H1 (cell line): ENCODE measurements around the gene ZNF318. TPM values are rescaled to one million over a fixed set of nuclear protein-coding genes. Genes with fewer than 3 reads are reported as not detected.

ENCODE experiments used
- CTCF ChIA-PET: fragments of 300-600 bp; sonication (Branson Sonifier 250); formaldehyde crosslinking; loops from one replicate; lab custom pipeline; 2021; ENCODE audit not compliant: partially characterized antibody; lab: Charles Lee
- POLR2A ChIA-PET: fragments of 300-600 bp; sonication (Branson Sonifier 250); formaldehyde crosslinking; loops from one replicate; lab custom pipeline; 2021; ENCODE audit warnings: inconsistent platforms; ENCODE audit not compliant: partially characterized antibody; lab: Charles Lee
- DNase-seq, 2 experiments: peaks; one replicate each; pipeline versions ENCODE4 v3.0.0 to v3.0.0-alpha.2; 2010 to 2022; ENCODE audit warnings: low spot score in 2 of 2, low read depth in 1 of 2, mixed read lengths in 1 of 2
- FAIRE-seq: peaks from 2 replicates; lab custom pipeline; 2011; peaks lifted over from hg19 to GRCh38; lab: Jason Lieb, UNC
- H2AFZ ChIP-seq: 2 replicates; pipeline ENCODE4 v1.8.1; 2012; ENCODE audit warnings: low read length, inconsistent platforms
- H2AK5ac ChIP-seq: 2 replicates; pipeline ENCODE4 v1.6.1; 2013; ENCODE audit warnings: low read depth, low read length
- H2BK120ac ChIP-seq: replicated peaks from 2 replicates; pipeline ENCODE3; 2013; ENCODE audit warnings: low read depth, low read length, inconsistent platforms
- H2BK12ac ChIP-seq: 2 replicates; pipeline ENCODE4 v1.6.1; 2013; ENCODE audit warnings: low read depth, low read length
- H2BK15ac ChIP-seq: 2 replicates; pipeline ENCODE4 v1.6.1; 2013; ENCODE audit warnings: low read length
- H2BK20ac ChIP-seq: 2 replicates; pipeline ENCODE4 v1.6.1; 2013; ENCODE audit warnings: low read length
- H2BK5ac ChIP-seq: 2 replicates; pipeline ENCODE4 v1.6.1; 2013; ENCODE audit warnings: low read depth, low read length
- H3K14ac ChIP-seq: 2 replicates; pipeline ENCODE4 v1.6.1; 2013; ENCODE audit warnings: inconsistent platforms; ENCODE audit not compliant: insufficient read length
- H3K18ac ChIP-seq: 2 replicates; pipeline ENCODE4 v1.6.1; 2013; ENCODE audit warnings: low read length; ENCODE audit errors: extremely low read depth
- H3K23ac ChIP-seq: 2 replicates; pipeline ENCODE4 v1.6.1; 2013; ENCODE audit warnings: inconsistent platforms; ENCODE audit not compliant: insufficient read length
- H3K23me2 ChIP-seq: 2 replicates; pipeline ENCODE4 v1.6.1; 2013; ENCODE audit warnings: low read depth, low read length
- H3K27ac ChIP-seq: 2 replicates; pipeline ENCODE4 v1.6.1; 2011; ENCODE audit warnings: low read depth, low read length, inconsistent platforms
- H3K27me3 ChIP-seq, 4 experiments: replicated peaks in 1 of 4; 1 replicate in 1 of 4; 2 replicates in 3 of 4; pipeline versions ENCODE4 v1.6.1 to v1.8.1; 2011 to 2013; ENCODE audit warnings: low read length in 3 of 4, mild to moderate bottlenecking in 3 of 4, inconsistent platforms in 2 of 4, mixed read lengths in 2 of 4, moderate library complexity in 1 of 4; ENCODE audit not compliant: control insufficient read depth in 3 of 4, insufficient read depth in 3 of 4; ENCODE audit errors: extremely low read depth in 1 of 4
- H3K36me3 ChIP-seq, 4 experiments: 2 replicates each; pipeline versions ENCODE4 v1.6.1 to v1.8.1; 2011 to 2013; ENCODE audit warnings: mild to moderate bottlenecking in 4 of 4, low read length in 3 of 4, moderate library complexity in 2 of 4, control low read depth in 1 of 4, inconsistent platforms in 1 of 4; ENCODE audit not compliant: insufficient read depth in 4 of 4, control insufficient read depth in 2 of 4
- H3K4ac ChIP-seq: replicated peaks from 2 replicates; pipeline ENCODE3; 2013; ENCODE audit warnings: low read length, low read depth, mixed read lengths, inconsistent platforms; ENCODE audit not compliant: insufficient read length
- H3K4me1 ChIP-seq, 4 experiments: replicated peaks in 1 of 4; 1 replicate in 1 of 4; 2 replicates in 3 of 4; pipeline versions ENCODE4 v1.6.1 to v1.8.1; 2011 to 2013; ENCODE audit warnings: low read length in 3 of 4, inconsistent platforms in 2 of 4, mixed read lengths in 1 of 4; ENCODE audit not compliant: insufficient read depth in 4 of 4, control insufficient read depth in 3 of 4
- H3K4me2 ChIP-seq, 2 experiments: 2 replicates each; pipeline versions ENCODE4 v1.6.1 to v1.8.1; 2011 to 2013; ENCODE audit warnings: low read depth in 2 of 2, low read length in 2 of 2, control low read depth in 1 of 2, inconsistent platforms in 1 of 2, mild to moderate bottlenecking in 1 of 2; ENCODE audit not compliant: insufficient read depth in 1 of 2
- H3K4me3 ChIP-seq, 4 experiments: fragments of 200-600, 300-600 bp in 1 of 4; sonication (generic), shearing (Covaris generic), sonication (Bioruptor Twin) in 1 of 4; 2 replicates each; pipeline versions ENCODE4 v1.5.1 to v1.8.1; 2011 to 2016; ENCODE audit warnings: low read length in 4 of 4, low read depth in 3 of 4, control low read depth in 2 of 4, inconsistent platforms in 2 of 4, mild to moderate bottlenecking in 2 of 4, mixed read lengths in 1 of 4, moderate library complexity in 1 of 4; ENCODE audit not compliant: insufficient read depth in 2 of 4; ENCODE audit errors: extremely low read depth in 1 of 4
- H3K56ac ChIP-seq: replicated peaks from 2 replicates; pipeline ENCODE3; 2013; ENCODE audit warnings: low read depth, mild to moderate bottlenecking, mixed read lengths, low read length, inconsistent platforms; ENCODE audit not compliant: insufficient read length
- H3K79me1 ChIP-seq: 2 replicates; pipeline ENCODE4 v1.6.1; 2013; ENCODE audit warnings: low read depth, low read length, control low read depth
- H3K79me2 ChIP-seq, 2 experiments: 2 replicates each; pipeline versions ENCODE4 v1.6.1 to v1.8.1; 2012 to 2013; ENCODE audit warnings: low read length in 2 of 2, mild to moderate bottlenecking in 2 of 2, inconsistent platforms in 1 of 2; ENCODE audit not compliant: insufficient read depth in 2 of 2, control insufficient read depth in 1 of 2
- H3K9ac ChIP-seq, 4 experiments: replicated peaks in 1 of 4; 1 replicate in 1 of 4; 2 replicates in 3 of 4; pipeline versions ENCODE4 v1.6.1 to v1.8.1; 2011 to 2013; ENCODE audit warnings: low read depth in 3 of 4, low read length in 3 of 4, control low read depth in 2 of 4, mild to moderate bottlenecking in 2 of 4, moderate library complexity in 2 of 4, inconsistent platforms in 1 of 4; ENCODE audit errors: extremely low read depth in 1 of 4
- H3K9me3 ChIP-seq, 2 experiments: 2 replicates each; pipeline versions ENCODE4 v1.6.1 to v1.8.1; 2012 to 2013; ENCODE audit warnings: mild to moderate bottlenecking in 2 of 2, moderate library complexity in 2 of 2, control low read depth in 1 of 2, inconsistent platforms in 1 of 2, low read depth in 1 of 2, low read length in 1 of 2, mixed read lengths in 1 of 2; ENCODE audit not compliant: insufficient read depth in 2 of 2
- H4K20me1 ChIP-seq, 2 experiments: replicated peaks in 1 of 2; 2 replicates each; pipeline versions ENCODE3 to v1.8.1; 2011 to 2013; ENCODE audit warnings: inconsistent platforms in 2 of 2, low read length in 2 of 2, mild to moderate bottlenecking in 1 of 2; ENCODE audit not compliant: insufficient read depth in 2 of 2, control insufficient read depth in 1 of 2
- H4K5ac ChIP-seq: 2 replicates; pipeline ENCODE4 v1.6.1; 2013; ENCODE audit warnings: low read length, low read depth, mixed read lengths, inconsistent platforms; ENCODE audit not compliant: insufficient read length
- H4K8ac ChIP-seq: 2 replicates; pipeline ENCODE4 v1.8.0; 2013; ENCODE audit warnings: mild to moderate bottlenecking, moderate library complexity, low read length, inconsistent platforms; ENCODE audit not compliant: insufficient read depth; ENCODE audit errors: extremely low read depth
- H4K91ac ChIP-seq: replicated peaks from 2 replicates; pipeline ENCODE3; 2013; ENCODE audit warnings: low read length, mixed read lengths, inconsistent platforms; ENCODE audit not compliant: insufficient read length
- KDM1A ChIP-seq: fragments of 200-600, 300-600 bp; sonication (generic); IDR thresholded peaks from 2 replicates; pipeline ENCODE4 v1.7.1; 2016; ENCODE audit warnings: mild to moderate bottlenecking, low read length, borderline replicate concordance
- RFX5 ChIP-seq: IDR thresholded peaks from 2 replicates; pipeline ENCODE4 v1.6.1; 2011; ENCODE audit warnings: low read depth, low read length, improper control_type of control experiment, borderline replicate concordance
- SP2 ChIP-seq: IDR thresholded peaks from 2 replicates; pipeline ENCODE4 v1.6.1; 2012; ENCODE audit warnings: mild to moderate bottlenecking, low read length, inconsistent platforms
- YY1 ChIP-seq: IDR thresholded peaks from 2 replicates; pipeline ENCODE4 v1.6.1; 2011; ENCODE audit warnings: low read depth, mild to moderate bottlenecking, low read length
- WGBS, 2 experiments: shearing (Covaris generic) in 1 of 2; methylation state at CpG; one replicate each; pipeline versions ENCODE4 v1.1.6 to v1.1.7; 2013 to 2015; ENCODE audit warnings: low lambda C conversion rate in 2 of 2, mixed read lengths in 2 of 2, inconsistent platforms in 1 of 2, low coverage in 1 of 2, missing lambda C conversion rate in 1 of 2; ENCODE audit not compliant: insufficient replicate concordance in 2 of 2, insufficient coverage in 1 of 2, insufficient read length in 1 of 2; ENCODE audit errors: extremely low coverage in 1 of 2, missing lambda C conversion rate in 1 of 2; 5-methylcytosine and 5-hydroxymethylcytosine counted together
- polyA plus RNA-seq, 7 experiments: library from polyadenylated mRNA; depleted of rRNA in 3 of 7; stranded (reverse) in 5 of 7; unstranded in 2 of 7; fragments of >200 nt in 5 of 7; fragments of 200-250 nt in 2 of 7; gene quantifications; 1 replicate in 5 of 7; 2 replicates in 1 of 7; 4 replicates in 1 of 7; pipeline versions ENCODE4 v1.2.1 to v1.2.3, GENCODE V29; 2011 to 2013; ENCODE audit warnings: missing spikeins in 2 of 7, mixed read lengths in 2 of 7
- total RNA-seq: library from RNA; stranded (reverse); fragmentation: NEBNext Ultra II Directional; extraction: Animal tissue kit (Norgen Biotek cat#: 25700); gene quantifications from 2 replicates; pipeline ENCODE4 v1.2.1, GENCODE V29; 2021

Gene ZNF318
- total and polyA plus RNA-seq, 2 of the 8 experiments (the other 6 are each of a cell fraction or from before 2014, with no cell fraction given), result 10.2 to 22.1 TPM

- H3K4me3 ChIP-seq, result no peak overlapping the region
- POLR2A ChIA-PET, result interaction anchor here (0.6 to 1.9 kb wide), 3 partner anchors 14 to 54 kb away, joined by 3 to 5 read pairs (median 3); no protein-coding TSS in a partner anchor
These were observed 68.2 kb downstream of the ZNF318 start for GRCh38 chr6:43301081-43301870.

More at GRCh38 chr6:43301081-43301870, 68.2 kb downstream of the ZNF318 start:
- TF ChIP-seq YY1 (no peak), RFX5 (no peak), KDM1A (no peak), SP2 (no peak)
- Histone ChIP-seq H3K9me3 (no peaks in the 10 kb centered on the region), H2BK120ac (no peak overlapping the region), H3K18ac (no peak overlapping the region), H3K79me2 (no peaks in the 10 kb centered on the region), H3K79me1 (no peaks in the 10 kb centered on the region), H3K23me2 (no peaks in the 10 kb centered on the region), H3K56ac (no peak overlapping the region), H3K14ac (no peak overlapping the region), H3K4ac (no peak overlapping the region), H3K36me3 (peaks cover 0 to 5% (median 3%) of the 10 kb centered on the region in 4 experiments; a peak in 2 of 8 replicates), H3K4me1 (peaks cover 0 to 4% (median 0%) of the 10 kb centered on the region in 4 experiments; a peak in 2 of 7 replicates), H4K5ac (no peak overlapping the region), H4K91ac (no peak overlapping the region), H4K20me1 (no peaks in the 10 kb centered on the region), H2AFZ (no peak overlapping the region), H3K23ac (no peak overlapping the region), H2AK5ac (no peak overlapping the region; the same call in 1 of the 2 replicates), H2BK15ac (no peak overlapping the region), H3K9ac (no peak overlapping the region), H4K8ac (0 out of 2 replicates have a peak overlapping the region, but pooled peaks have one; percentile 40), H3K4me2 (no peak overlapping the region), H2BK12ac (no peak overlapping the region), H3K27ac (no peak overlapping the region), H2BK20ac (no peak overlapping the region), H2BK5ac (no peak overlapping the region), H3K27me3 (peaks cover 0 to 2% (median 0%) of the 10 kb centered on the region in 4 experiments; a peak in 1 of 7 replicates)
- CTCF ChIA-PET, result interaction anchor here (0.8 to 5.9 kb wide), 5 partner anchors 14 to 65 kb away, joined by 3 to 50 read pairs (median 3); no protein-coding TSS in a partner anchor
- FAIRE-seq (no peak), DNase-seq (no peak)
- 94% methylated on average over 12 of the region's 15 CpGs; no CpG with 5 or more reads in 1 of the 2 experiments for WGBS, 2 experiments
